GM10266 (cell line): ENCODE data around the gene PTPRM.

Experiments used
- DNase-seq: peaks from one replicate; pipeline ENCODE4 v3.0.0; 2012; ENCODE audit errors: extremely low spot score
- TF ChIP-seq, protein P1 (sequence below): IDR thresholded peaks from 2 replicates; pipeline ENCODE4 v1.5.1; 2012; ENCODE audit warnings: mild to moderate bottlenecking, low read depth; ENCODE audit not compliant: control insufficient read depth, insufficient read depth; ENCODE audit errors: missing control alignments

Gene PTPRM

DNA sequence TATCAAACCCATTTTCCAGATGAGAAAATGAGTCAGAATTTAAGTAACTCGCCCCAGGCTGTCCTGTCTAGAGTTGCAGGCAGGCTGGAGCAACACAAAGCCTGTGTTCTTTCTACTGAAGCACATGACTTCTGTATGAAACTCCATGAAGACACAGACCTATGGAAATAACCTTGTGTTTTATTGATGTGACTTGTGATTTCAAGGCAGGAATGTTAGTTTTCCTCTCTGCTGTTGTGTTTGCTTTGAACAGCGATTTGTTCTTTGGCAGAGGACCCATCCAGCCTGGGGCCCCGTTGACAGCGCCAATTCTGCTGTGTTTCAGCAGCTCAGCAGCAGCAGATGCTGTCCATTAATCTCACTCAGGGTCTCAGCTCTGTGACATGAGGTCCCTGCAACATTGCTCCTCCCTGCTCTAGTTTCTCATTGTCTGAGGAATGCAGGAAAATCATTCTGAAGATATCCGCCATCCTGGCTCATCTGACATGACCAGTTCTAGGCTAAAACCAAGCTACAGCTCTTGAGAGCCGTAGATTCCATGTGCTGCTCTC, 697.8 kb downstream of the PTPRM start:
- no peak for DNase-seq
- TF ChIP-seq, protein P1, sequence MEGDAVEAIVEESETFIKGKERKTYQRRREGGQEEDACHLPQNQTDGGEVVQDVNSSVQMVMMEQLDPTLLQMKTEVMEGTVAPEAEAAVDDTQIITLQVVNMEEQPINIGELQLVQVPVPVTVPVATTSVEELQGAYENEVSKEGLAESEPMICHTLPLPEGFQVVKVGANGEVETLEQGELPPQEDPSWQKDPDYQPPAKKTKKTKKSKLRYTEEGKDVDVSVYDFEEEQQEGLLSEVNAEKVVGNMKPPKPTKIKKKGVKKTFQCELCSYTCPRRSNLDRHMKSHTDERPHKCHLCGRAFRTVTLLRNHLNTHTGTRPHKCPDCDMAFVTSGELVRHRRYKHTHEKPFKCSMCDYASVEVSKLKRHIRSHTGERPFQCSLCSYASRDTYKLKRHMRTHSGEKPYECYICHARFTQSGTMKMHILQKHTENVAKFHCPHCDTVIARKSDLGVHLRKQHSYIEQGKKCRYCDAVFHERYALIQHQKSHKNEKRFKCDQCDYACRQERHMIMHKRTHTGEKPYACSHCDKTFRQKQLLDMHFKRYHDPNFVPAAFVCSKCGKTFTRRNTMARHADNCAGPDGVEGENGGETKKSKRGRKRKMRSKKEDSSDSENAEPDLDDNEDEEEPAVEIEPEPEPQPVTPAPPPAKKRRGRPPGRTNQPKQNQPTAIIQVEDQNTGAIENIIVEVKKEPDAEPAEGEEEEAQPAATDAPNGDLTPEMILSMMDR, result no peak

DNA sequence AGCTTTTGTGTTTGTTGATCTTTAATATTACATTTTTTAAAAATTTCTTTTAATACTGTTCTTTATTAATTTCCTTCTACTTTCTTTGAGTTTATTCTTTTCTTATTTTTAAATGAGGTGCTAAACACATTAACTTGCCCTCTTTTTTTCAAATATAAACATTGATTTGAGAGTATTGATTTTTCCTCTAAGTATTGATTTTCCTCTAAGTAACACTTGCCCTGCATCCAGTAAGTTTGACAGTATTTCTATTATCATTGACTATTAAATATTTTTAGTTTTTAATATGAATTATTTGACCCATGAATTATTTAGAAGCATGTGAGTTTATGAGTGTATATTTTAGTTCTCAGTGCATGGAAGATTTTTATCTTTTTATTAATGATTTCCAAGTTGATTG, 705.1 kb downstream of the PTPRM start:
- no peak for DNase-seq
- TF ChIP-seq, protein P1, result no peak

DNA sequence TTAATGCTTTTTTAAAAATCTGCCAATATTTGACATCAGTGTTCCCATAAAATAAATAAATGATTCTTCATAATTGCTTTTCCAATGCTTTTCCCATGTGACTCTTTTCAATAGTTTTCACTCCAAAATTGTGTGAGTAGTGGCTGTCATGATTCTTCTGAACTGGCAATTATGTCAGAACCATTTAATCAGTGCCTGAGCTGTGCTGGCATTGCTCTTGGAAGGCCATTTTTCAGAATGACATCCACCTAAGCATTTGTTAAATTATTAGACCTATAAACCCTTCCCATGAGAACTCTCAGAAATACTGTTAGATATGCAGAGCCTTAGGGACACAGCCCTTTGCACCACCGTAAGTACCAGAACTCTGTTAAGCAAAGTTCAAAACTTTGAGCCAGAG, 707.3 kb downstream of the PTPRM start:
- DNase-seq, result no peak
- TF ChIP-seq, protein P1, result no peak

GRCh38 chr18:8276406-8276805, 709.3 kb downstream of the PTPRM start:
- TF ChIP-seq, protein P1, result no peak
- no peak for DNase-seq

- TF ChIP-seq, protein P1, result no peak
- no peak for DNase-seq
Measured at GRCh38 chr18:8277270-8277669, 710.2 kb downstream of the PTPRM start.

DNA sequence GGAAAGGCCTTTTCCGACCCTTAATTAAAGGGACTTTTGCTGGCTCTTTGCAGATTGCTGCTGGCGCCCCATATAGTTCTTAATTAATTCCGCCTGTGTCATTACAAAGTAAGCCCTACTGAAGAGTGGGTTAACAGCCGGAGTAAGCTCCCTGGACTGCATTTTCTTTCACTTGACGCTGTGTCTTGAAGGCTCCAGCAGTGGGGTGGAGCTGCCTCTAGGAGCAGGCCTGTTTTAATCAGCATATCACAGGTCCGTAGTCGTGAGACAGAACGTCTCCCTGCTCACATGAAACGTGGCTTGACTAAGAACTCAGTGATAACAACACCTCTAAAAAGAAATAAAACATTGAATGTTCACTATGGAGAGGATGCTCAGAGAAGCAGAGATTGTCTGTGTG, 712.2 kb downstream of the PTPRM start:
- DNase-seq, result no peak
- TF ChIP-seq, protein P1, result no peak

DNA sequence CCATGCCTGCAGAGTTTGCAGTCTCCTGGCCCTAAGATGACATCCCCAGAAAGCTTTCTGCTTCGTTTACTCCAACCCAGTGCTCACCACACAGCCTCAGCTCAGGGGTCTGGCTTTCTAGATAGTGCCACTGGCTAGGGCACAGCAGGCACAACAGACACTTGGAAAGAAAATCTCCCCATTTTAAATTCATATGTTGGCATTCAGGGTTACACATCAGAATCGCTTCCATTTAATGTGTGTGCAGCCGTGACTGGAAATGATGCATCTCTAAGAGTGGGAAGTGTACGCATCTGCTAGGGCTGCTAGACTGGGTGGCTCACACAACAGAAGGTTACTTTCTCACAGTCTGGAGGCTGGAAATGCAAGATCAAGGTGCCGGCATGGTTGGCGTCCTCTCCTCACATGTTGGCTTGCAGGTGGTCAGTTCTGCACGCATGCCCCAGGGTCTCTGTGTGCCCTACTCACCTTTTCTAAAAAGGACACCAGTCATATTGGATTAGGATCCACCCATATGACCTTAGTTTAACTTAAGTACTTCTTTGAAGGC, 712.7 kb downstream of the PTPRM start:
- DNase-seq, result no peak
- TF ChIP-seq, protein P1, result no peak
